BE2C (cell line): Measurements from ENCODE around the gene LHFPL2.

Experiments
- DNase-seq: peaks from one replicate; pipeline ENCODE4 v3.0.0-alpha.2; 2020
- H3K27me3 ChIP-seq: fragments of 250-450 bp; sonication (Bioruptor Pico); 2 replicates; pipeline ENCODE4 v1.5.1; 2020; ENCODE audit warnings: mild to moderate bottlenecking
- H3K36me3 ChIP-seq: fragments of 250-450 bp; sonication (Bioruptor Pico); 2 replicates; pipeline ENCODE4 v1.5.1; 2020; ENCODE audit warnings: mild to moderate bottlenecking
- H3K4me1 ChIP-seq: fragments of 250-450 bp; sonication (Bioruptor Pico); 2 replicates; pipeline ENCODE4 v1.5.1; 2020
- H3K4me3 ChIP-seq: 2 replicates; pipeline ENCODE4 v1.5.1; 2011; ENCODE audit warnings: low read depth, low read length
- H3K9me3 ChIP-seq: fragments of 250-450 bp; sonication (Bioruptor Pico); 2 replicates; pipeline ENCODE4 v1.5.1; 2020
- TF ChIP-seq, protein P1 (sequence below): IDR thresholded peaks from 2 replicates; pipeline ENCODE4 v1.5.1; 2012; ENCODE audit warnings: mild to moderate bottlenecking, low read depth, low read length

The LHFPL2 gene

DNA sequence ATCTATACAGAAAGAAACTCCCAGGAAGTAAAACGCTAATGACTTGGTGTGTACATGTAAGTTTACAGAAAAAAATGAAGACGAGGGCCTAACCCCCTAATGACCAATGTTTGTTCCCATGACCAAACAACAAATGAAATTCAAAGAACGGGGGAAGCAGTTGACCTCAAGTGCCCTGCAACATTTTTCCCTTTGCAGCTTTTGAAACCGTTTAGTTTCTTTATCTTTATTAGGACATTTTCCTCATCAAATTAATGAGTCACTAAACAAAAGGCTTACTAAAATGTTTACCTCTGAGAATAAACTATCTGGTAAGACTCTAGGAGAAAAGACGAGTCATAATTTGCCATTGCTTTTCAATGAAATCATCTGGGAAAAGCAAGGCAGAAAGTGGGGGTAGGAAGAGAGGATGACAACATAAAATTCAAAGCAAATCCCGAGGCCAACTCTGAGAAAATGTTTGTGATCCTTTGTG, 57.4 kb downstream of the LHFPL2 start:
- peaks cover 40% of the 10 kb centered on the region for H3K4me1 ChIP-seq

DNA sequence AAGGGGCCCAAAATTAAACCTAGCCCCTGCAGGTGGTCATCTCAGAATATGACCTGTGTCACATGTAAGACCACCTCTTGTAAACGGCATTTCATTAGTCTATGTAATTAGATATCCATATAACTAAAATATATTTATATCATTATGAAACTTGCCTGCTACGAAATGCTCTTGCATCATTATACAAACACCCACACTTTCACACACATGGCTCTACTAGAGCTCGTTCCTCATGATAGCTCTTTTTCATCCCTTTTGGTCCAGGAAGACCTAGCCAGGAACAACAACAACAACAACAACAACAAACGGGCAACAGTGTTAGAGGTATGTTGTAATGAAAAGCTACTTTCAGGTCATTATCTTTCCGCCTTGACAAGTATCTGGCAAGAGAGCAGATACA, 58.6 kb downstream of the LHFPL2 start:
- DNase-seq, result no peak
- peaks cover 2% of the 10 kb centered on the region; the same call in 1 of the 2 replicates for H3K36me3 ChIP-seq
- H3K4me1 ChIP-seq, result peaks cover 37% of the 10 kb centered on the region
- TF ChIP-seq, protein P1, sequence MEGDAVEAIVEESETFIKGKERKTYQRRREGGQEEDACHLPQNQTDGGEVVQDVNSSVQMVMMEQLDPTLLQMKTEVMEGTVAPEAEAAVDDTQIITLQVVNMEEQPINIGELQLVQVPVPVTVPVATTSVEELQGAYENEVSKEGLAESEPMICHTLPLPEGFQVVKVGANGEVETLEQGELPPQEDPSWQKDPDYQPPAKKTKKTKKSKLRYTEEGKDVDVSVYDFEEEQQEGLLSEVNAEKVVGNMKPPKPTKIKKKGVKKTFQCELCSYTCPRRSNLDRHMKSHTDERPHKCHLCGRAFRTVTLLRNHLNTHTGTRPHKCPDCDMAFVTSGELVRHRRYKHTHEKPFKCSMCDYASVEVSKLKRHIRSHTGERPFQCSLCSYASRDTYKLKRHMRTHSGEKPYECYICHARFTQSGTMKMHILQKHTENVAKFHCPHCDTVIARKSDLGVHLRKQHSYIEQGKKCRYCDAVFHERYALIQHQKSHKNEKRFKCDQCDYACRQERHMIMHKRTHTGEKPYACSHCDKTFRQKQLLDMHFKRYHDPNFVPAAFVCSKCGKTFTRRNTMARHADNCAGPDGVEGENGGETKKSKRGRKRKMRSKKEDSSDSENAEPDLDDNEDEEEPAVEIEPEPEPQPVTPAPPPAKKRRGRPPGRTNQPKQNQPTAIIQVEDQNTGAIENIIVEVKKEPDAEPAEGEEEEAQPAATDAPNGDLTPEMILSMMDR, result no peak
- no peak overlapping the region for H3K4me3 ChIP-seq
- no peaks in the 10 kb centered on the region for H3K9me3 ChIP-seq
- H3K27me3 ChIP-seq, result no peaks in the 10 kb centered on the region

More for the DNA sequence above, 57.4 kb downstream of the LHFPL2 start:
- no peaks in the 10 kb centered on the region; the same call in 1 of the 2 replicates for H3K36me3 ChIP-seq
- TF ChIP-seq, protein P1, result no peak
- DNase-seq, result no peak
- H3K27me3 ChIP-seq, result no peaks in the 10 kb centered on the region
- H3K4me3 ChIP-seq, result no peak overlapping the region
- H3K9me3 ChIP-seq, result no peaks in the 10 kb centered on the region

DNA sequence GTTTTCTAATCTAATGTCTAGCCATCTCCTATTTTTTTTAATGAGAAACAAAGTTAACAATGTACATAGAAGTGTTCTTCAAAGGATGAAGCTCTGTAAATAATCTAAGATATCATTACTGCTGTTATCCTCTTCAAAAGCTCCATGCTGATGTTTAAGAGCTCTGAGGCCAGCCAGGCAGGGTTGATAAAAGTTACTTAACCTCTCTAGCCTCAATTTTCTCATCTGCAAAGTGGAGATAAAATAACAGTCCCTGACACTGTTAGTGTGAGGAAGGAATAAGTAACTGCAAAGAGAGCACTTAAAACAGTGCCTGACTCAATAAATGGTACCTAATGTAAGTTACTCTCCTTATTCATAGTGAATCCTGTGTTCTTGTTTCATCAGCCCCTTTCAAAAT, 60.1 kb downstream of the LHFPL2 start:
- DNase-seq, result no peak
- Histone ChIP-seq H3K9me3 (no peaks in the 10 kb centered on the region), H3K4me1 (peaks cover 33% of the 10 kb centered on the region), H3K36me3 (peaks cover 2% of the 10 kb centered on the region; the same call in 1 of the 2 replicates), H3K4me3 (no peak overlapping the region), H3K27me3 (no peaks in the 10 kb centered on the region)
- TF ChIP-seq, protein P1, result no peak

DNA sequence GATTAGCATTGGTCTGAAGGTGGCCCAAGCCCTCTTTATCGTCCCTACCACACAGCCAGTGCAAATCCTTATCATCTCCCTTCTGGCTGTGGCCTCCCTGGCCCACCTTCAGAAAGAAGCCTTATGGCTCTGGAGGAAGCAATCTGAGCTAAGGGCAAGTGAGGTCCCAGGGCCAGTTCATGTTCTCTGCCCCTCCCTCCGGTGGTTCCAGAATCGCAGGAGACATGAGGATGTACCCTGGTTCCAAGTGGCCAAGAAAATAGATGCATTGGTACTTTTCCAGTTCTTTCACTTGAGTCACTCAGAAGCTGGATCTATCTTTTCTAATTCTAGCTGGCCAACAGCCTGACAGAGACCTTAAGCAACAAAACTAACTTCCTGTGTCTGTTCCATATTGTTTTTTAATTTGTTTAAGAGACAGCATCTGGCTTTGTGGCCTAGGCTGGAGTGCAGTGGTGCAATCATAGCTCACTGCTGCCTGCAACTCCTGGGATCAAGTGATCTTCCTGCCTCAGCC, 60.7 kb downstream of the LHFPL2 start:
- no peak overlapping the region for H3K4me3 ChIP-seq

DNA sequence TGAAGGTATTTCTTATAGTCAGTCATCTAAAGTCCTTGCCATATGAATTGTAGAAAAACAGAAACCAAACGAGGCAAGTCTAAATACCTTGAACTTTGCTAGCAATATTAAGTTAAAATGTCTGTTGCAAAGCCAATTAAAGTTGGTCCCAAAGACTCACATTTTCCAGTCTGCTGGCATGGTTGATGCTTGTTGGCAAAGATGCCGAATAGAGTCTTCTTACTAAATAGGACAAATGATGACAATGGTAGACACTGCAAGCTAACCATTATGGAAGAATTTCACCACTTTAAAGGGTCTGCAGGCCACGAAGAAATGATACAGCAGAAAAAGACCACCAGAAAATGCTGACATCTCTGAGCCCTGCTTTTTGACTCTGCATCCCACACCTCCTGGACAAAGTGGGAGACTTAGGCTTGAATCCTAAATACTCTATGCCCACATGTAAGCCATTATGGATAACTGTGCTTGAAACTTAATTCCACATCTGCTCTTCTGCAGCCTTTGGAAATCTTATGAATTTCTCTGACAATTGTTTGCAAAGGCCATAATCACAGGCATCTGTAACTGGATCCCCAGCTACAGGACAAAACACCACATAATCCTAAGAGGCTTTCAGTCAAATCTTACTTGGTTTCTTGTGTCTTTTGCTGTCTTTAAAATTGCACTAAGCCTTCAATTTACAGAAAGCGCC, 61.3 kb downstream of the LHFPL2 start:
- TF ChIP-seq, protein P1, result no peak
- no peak overlapping the region for H3K4me3 ChIP-seq
- no peaks in the 10 kb centered on the region for H3K27me3 ChIP-seq
- peaks cover 2% of the 10 kb centered on the region; the same call in 1 of the 2 replicates for H3K36me3 ChIP-seq
- H3K4me1 ChIP-seq, result peaks cover 33% of the 10 kb centered on the region
- H3K9me3 ChIP-seq, result no peaks in the 10 kb centered on the region
- no peak for DNase-seq

More for the DNA sequence above, 60.7 kb downstream of the LHFPL2 start:
- peaks cover 33% of the 10 kb centered on the region for H3K4me1 ChIP-seq
- H3K9me3 ChIP-seq, result no peaks in the 10 kb centered on the region
- H3K36me3 ChIP-seq, result peaks cover 2% of the 10 kb centered on the region; the same call in 1 of the 2 replicates
- peak; percentile 62 for DNase-seq
- no peaks in the 10 kb centered on the region for H3K27me3 ChIP-seq
- TF ChIP-seq, protein P1, result no peak

DNA sequence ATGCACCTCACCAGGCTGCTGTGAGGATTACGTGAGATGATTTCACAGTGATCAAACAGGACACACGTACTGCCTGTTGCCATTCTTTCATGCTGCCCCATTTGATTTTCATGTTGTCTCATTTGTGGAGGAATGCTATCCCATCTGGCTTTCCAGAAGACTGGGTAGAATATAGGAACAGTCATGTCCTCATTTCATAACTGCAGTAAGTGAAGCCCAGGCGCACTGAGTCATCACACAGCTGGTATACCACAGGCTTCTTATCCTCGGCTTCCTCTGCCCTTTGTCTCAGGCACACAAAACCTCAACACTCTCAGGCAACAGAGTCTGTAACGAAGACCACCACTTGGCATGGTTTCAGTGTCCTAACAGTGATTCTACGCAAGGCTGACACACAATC, 62.3 kb downstream of the LHFPL2 start:
- H3K4me1 ChIP-seq, result peaks cover 23% of the 10 kb centered on the region
- H3K27me3 ChIP-seq, result no peaks in the 10 kb centered on the region
- no peak overlapping the region for H3K4me3 ChIP-seq
- no peaks in the 10 kb centered on the region for H3K9me3 ChIP-seq
- no peak for DNase-seq
- TF ChIP-seq, protein P1, result no peak
- H3K36me3 ChIP-seq, result peaks cover 2% of the 10 kb centered on the region; the same call in 1 of the 2 replicates
